CD4-positive, alpha-beta T cell treated with Interferon alpha-2 for 1 hour (primary cell): Measurements from ENCODE around the gene WRAP53.

ENCODE experiments used
- DNase-seq, 2 donors: peaks; one replicate each; pipeline ENCODE4 v3.0.0-alpha.2; 2020 to 2022

The WRAP53 gene

DNA sequence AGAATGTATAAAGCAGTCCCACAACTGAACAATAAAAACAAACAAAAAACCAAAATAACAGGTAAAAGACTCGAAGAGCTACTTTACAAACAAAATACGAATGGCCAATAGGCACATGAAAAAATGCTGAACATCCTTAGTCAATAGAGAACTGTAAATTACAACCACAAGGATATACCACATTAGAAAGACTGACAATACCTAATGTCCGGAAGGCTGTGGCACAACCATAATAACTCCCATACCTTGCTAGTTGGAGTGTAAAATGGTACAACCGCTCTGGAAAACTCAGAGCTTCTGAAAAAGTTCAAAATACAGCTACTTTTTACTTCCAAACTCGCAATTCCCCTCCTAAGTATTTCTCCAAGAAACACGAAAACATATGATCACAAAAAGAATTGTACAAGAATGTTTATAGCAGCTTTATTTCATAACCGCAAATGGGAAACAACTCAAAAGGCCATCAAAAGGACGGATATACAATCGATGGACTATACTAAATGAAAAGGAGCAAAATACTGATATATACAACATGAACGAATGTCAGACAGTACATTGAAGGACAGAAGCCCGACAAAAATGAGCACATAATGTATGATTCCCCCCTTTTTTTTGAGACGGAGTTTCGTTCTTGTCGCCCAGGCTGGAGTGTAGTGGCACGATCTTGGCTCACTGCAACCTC, 3.3 kb upstream of the WRAP53 start:
- peak in 1 of 2 donors; percentile 43 for DNase-seq

DNA sequence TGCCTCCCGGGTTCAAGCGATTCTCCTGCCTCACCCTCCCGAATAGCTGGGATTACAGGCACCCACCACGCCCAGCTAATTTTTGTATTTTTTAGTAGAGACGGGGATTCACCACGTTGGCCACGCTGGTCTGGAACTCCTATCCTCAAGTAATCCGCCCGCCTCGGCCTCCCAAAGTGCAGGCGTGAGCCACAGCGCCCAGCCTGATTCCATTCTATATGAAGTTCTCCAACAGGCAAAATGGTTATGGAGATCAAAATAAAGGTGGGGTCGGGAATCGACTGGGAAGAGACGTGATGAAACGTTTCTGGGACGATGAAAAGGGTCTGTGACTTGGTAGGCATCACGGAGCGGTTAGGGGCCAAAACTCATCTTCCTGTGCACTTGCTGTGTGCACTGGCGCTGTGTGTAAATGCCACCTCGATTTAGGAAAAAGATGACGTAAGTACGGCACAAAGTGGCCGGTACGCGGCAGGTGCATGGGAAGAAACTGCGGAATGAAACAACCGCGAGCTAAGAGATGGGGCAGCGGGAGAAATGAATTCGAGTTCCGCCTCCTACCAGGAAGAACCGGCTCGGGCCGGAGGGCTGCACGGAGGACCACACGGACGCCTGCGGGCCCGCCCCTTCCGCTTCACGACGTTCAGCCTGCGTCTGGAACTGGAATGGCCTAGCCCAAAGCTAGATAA, 2.6 kb upstream of the WRAP53 start:
- DNase-seq: peak; percentile 90 to 92

DNA sequence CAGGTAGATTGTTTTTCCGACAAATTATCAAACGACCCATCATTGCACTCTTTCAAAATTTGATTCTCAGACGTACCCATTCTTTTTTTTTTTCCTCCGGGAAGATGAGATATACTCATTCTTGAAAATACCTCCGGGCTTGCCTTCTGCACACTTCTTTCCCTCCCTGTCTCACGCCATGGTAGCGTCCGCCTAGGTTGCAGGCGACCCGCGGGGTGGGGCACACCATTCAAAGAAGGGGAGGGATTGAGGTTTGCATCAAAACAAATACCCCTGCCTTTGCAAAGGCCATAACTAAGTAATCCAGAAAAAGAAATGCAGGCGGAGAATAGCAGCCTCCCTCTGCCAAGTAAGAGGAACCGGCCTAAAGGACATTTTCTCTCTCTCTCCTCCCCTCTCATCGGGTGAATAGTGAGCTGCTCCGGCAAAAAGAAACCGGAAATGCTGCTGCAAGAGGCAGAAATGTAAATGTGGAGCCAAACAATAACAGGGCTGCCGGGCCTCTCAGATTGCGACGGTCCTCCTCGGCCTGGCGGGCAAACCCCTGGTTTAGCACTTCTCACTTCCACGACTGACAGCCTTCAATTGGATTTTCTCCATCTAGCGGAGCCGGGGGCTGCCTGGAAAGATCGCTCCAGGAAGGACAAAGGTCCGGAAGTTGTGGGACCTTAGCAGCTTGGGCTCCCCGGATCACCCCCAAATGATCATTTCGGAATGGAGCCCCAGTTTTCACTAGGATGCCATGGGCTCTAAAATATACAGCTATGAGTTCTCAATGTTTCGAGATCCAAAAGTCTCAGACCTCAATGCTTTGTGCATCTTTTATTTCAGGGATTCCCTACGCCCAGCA, 1.8 kb upstream of the WRAP53 start:
- peak; percentile 71 to 85 for DNase-seq

- peak; percentile 90 to 93 for DNase-seq
These were observed 987 bp upstream of the WRAP53 start, which contains the start of gene TP53 for GRCh38 chr17:7687072-7687907. Gene TP53 (minus strand): TSS chr17:7687490. CDS start chr17:7676594, 10,896 bp downstream.

DNA sequence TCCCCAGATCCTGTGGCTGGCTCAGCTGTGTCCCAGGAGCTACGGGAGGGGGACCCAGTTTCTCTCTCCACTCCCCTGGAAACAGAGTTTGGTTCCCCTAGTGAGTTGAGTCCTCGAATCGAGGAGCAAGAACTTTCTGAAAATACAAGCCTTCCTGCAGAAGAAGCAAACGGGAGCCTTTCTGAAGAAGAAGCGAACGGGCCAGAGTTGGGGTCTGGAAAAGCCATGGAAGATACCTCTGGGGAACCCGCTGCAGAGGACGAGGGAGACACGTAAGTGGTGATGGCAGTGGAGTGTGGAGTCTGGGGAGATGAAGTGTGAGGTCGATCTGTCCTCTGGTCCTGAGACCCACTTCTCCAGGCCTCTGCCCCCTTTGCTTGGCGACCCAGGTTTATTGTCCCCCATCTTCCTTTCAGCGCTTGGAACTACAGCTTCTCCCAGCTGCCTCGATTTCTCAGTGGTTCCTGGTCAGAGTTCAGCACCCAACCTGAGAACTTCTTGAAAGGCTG, 585 bp downstream of the WRAP53 start:
- DNase-seq: no peak

DNA sequence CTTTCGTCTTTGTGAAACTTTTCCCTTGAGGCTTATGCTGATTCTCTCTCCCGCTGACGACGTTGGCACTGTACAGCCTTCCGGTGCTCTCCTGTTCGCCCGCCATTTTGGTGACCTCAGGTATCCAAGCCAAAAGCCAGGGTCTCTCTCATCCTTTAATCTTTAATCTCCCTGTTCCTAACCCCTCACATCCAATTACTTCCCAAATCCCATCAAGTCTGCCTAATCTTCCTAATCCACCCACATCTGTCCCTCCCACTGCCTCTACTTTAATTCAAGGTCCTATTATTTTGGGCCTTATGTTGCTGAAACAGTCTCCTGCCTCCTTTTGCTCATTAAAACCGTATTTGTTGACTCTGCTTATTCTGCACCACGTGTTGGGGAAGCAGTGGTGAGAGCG, 7.3 kb downstream of the WRAP53 start:
- DNase-seq: no peak

- no peak for DNase-seq
These were observed 9.7 kb downstream of the WRAP53 start for GRCh38 chr17:7697828-7698588.

- DNase-seq: no peak
These were observed 12.2 kb downstream of the WRAP53 start for GRCh38 chr17:7700510-7700909.

DNA sequence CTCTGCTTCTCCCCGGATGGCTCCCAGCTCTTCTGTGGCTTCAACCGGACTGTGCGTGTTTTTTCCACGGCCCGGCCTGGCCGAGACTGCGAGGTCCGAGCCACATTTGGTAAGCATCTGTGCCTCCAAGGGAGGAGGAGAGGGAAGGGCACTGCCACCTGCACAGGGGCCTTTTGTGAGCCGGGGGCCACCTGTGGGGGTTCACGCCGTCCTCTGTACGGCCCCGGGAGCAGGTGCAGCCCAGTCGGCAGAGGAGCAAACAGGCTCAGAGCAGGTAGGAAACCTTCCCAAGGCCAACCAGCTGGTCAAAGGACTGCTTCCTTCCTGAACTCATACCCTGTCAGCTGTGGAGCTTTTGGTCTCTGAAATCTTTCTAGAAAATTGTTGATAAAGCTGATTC, 13.4 kb downstream of the WRAP53 start:
- DNase-seq: no peak

- no peak for DNase-seq
These were observed 14.5 kb downstream of the WRAP53 start for GRCh38 chr17:7702776-7703175.

DNA sequence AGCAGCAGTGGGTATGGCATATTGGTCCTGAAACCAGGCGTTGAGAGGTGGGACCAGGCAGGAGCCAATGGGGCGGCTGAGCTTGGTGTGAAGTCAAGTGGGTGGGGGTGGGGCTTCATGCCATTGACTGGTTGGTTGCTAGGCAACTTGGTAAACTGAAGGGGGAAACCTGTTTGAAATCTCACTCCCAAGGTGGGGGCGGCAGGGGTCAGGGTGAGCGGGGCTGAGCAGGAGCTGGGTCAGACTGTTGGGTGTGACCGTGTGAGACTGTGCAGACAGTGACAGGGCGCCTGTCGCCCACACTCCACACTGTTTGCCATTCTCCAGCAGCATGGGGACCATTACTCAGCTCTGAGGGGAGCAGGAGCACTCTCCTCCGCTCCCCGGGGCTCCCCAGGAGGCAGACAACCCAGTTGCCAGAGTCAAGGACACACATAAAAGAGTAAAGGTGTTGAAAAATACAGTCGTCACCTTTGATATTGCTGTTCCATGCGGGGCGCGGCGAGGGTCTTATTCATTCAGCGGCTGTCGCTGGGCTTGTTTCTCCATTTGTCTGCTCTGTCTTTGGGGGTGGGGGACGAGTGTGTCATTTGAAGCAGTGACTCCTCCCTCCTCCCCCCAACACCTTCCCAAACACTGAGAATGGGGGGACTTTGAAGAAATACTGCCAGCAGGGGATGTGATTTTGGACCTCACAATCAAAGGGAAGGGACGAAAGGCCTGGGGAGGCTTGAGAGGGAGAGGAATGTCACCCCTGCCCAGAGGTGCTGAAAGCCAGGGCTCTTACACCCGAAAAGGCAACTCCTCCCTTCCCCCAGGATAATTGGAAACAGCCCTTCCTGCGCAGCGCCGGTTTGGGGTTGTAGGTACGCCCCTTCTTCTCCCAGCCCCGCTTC, 15.6 kb downstream of the WRAP53 start:
- DNase-seq: peak in 1 of 2 donors; percentile 5

DNA sequence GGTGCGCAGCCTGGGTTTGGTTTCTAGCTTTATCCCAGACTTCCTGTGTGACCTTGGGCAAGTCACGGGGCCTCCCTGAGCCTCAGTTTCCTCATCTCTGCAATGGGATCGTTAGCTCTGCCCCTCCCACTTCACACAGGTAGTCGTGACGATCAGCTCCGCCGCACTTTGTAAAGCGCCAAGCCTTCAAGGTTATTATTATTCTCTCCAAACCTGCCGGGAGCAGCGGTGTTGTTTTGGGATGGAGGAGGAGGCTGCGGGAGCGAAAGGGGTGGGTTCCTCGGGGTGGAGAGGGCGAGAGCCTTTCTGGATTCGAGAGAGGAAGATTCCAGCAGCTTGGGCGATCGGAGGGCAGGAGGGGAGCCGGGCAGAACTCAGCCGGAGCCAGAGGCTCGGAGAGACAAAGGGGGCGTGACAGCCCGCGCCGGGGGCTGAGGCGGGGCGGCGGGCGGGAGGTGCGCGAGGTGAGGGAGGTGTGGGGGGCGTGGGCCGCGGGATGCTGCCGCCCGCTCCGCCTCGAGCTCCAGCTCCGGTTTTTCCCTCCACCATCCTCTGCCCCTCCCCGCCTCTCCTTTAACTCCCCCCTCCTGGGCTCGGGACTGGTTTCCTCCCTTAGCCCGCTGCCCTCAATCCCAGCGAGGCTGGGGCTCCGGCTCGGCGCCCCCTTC, 16.5 kb downstream of the WRAP53 start, which contains the start of gene EFNB3:
TSS of gene EFNB3 (plus strand) at position 602 of the 668 bp plus-strand sequence. CDS start 397 bp downstream, outside the sequence.
- no peak for DNase-seq

GRCh38 chr17:7705269-7706255, 17.3 kb downstream of the WRAP53 start:
- no peak for DNase-seq

GRCh38 chr17:7706631-7707354, 18.5 kb downstream of the WRAP53 start:
- no peak for DNase-seq

DNA sequence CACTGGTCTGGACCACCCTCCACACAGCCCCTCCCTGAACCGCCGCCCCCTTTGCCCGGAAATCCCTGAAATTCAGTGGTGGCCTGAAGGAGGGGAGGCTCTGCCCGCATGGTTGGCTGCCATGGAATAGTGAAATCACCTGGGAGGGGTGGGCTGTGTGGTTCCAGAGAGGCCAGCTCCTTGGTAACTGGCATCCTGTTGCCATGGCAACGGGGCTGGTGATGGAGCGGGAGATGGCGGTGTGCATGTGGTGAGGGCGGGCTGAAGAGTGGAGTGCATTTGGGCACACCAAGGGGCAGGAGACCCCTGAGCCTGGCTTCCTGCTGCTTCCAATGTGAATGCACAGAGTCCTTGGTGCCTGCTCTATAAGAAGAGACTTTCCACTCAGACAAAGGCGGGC, 19.2 kb downstream of the WRAP53 start:
- no peak for DNase-seq

DNA sequence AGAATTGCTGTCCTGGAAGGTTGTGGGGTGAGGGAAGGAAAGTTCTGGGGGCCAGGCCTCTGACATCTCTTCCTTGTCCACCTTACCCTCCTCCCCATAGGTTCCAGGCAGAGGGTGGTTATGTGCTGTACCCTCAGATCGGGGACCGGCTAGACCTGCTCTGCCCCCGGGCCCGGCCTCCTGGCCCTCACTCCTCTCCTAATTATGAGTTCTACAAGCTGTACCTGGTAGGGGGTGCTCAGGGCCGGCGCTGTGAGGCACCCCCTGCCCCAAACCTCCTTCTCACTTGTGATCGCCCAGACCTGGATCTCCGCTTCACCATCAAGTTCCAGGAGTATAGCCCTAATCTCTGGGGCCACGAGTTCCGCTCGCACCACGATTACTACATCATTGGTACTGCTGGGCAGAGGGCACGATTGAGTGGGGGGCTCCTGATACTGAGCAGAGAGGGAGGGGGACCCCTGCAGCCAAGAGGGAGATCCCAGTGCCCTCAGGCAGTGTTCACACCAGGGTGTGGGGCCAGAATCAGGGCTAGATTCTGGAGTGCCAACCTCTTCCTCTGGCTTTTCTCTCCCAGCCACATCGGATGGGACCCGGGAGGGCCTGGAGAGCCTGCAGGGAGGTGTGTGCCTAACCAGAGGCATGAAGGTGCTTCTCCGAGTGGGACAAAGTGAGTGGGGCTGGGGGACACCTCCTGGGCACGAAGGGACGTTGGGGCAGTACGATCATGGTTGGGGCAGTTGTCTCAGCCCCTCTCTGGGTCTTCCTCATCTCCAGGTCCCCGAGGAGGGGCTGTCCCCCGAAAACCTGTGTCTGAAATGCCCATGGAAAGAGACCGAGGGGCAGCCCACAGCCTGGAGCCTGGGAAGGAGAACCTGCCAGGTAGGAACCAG, 19.8 kb downstream of the WRAP53 start:
- no peak for DNase-seq

DNA sequence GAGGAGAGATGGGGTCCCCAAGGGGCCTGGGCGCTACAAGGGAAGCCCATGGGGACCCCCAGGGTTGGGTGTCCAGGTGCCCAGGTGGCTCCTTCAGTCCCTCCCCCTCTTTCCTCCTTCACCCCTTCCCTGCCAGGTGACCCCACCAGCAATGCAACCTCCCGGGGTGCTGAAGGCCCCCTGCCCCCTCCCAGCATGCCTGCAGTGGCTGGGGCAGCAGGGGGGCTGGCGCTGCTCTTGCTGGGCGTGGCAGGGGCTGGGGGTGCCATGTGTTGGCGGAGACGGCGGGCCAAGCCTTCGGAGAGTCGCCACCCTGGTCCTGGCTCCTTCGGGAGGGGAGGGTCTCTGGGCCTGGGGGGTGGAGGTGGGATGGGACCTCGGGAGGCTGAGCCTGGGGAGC, 20.8 kb downstream of the WRAP53 start:
- no peak for DNase-seq
